OCI-LY7 (cell line): ENCODE results near the gene ZBTB20.

Experiments used
- CTCF ChIP-seq: fragments of 200-600 bp; sonication (generic); conservative IDR thresholded peaks from 2 replicates; pipeline ENCODE4 v1.5.1; 2014; ENCODE audit warnings: mild to moderate bottlenecking, antibody characterized with exemption, low read length, moderate library complexity, mixed read lengths
- EZH2phosphoT487 ChIP-seq: fragments of 200-600 bp; sonication (generic); IDR thresholded peaks from 2 replicates; pipeline ENCODE4 v1.6.1; 2018; ENCODE audit warnings: low read depth, borderline replicate concordance, mild to moderate bottlenecking, mixed run types, antibody characterized with exemption, low read length, moderate library complexity, mixed read lengths

DNA sequence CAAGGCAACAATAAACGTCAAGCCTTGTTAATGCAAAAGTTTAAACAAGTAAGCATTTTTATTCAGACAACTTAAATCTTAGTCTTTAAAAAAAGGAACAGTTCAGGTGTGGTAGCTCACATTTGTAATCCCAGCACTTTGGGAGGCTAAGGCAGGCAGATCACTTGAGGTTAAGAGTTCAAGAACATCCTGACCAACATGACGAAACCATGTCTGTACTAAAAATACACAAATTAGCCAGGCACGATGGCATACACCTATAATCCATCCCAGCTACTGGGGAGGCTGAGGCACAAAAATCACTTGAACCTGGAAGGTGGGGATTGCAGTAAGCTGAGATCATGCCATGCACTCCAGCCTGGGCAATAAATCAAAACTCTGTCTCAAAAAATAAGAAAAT lies 19.9 kb downstream of the ZBTB20 start:
- TF ChIP-seq CTCF (no peak), EZH2phosphoT487 (no peak)
